Stimulated activated CD8-positive, alpha-beta memory T cell treated with anti-CD3 and anti-CD28 coated beads, Interleukin-15, amount 100 ng/mL, for 24 hours (primary cell): ENCODE data around the gene MICAL2.

Experiments
- DNase-seq: peaks from one replicate; pipeline ENCODE4 v3.0.0-alpha.2; 2020; ENCODE audit warnings: low read depth

The MICAL2 gene

GRCh38 chr11:12287374-12288211, 177.2 kb downstream of the MICAL2 start:
- no peak for DNase-seq

GRCh38 chr11:12288212-12288930, 178.0 kb downstream of the MICAL2 start:
- no peak for DNase-seq

GRCh38 chr11:12288931-12289666, 178.7 kb downstream of the MICAL2 start:
- DNase-seq = no peak

GRCh38 chr11:12289667-12290476, 179.5 kb downstream of the MICAL2 start:
- DNase-seq = no peak

GRCh38 chr11:12290477-12290922, 180.1 kb downstream of the MICAL2 start:
- no peak for DNase-seq

GRCh38 chr11:12291313-12291712, 180.9 kb downstream of the MICAL2 start:
- no peak for DNase-seq

- no peak for DNase-seq
Measured at GRCh38 chr11:12291766-12292165, 181.4 kb downstream of the MICAL2 start.

- no peak for DNase-seq
Measured at GRCh38 chr11:12292766-12293165, 182.4 kb downstream of the MICAL2 start.

GRCh38 chr11:12293486-12293885, 183.1 kb downstream of the MICAL2 start:
- no peak for DNase-seq

- no peak for DNase-seq
Measured at GRCh38 chr11:12294613-12295012, 184.2 kb downstream of the MICAL2 start.

GRCh38 chr11:12295943-12296342, 185.6 kb downstream of the MICAL2 start:
- no peak for DNase-seq

GRCh38 chr11:12298610-12299009, 188.2 kb downstream of the MICAL2 start:
- no peak for DNase-seq

- DNase-seq = no peak
Measured at GRCh38 chr11:12301379-12301778, 191.0 kb downstream of the MICAL2 start.

- no peak for DNase-seq
Measured at GRCh38 chr11:12303421-12304149, 193.2 kb downstream of the MICAL2 start.

- no peak for DNase-seq
Measured at GRCh38 chr11:12306830-12307229, 196.4 kb downstream of the MICAL2 start.

GRCh38 chr11:12312132-12312531, 201.7 kb downstream of the MICAL2 start:
- DNase-seq = no peak
